ENCODE measurements around the gene HIPK2.

The HIPK2 gene

GRCh38 chr7:139777948-139778841 lies at the start of gene HIPK2:
Gene HIPK2 (minus strand): TSS chr7:139777998. CDS start chr7:139777623, 375 bp downstream.
- DNase-seq = peak; percentile 61

- no peak for DNase-seq
Measured at GRCh38 chr7:139827042-139827441, 49.2 kb upstream of the HIPK2 start.

- DNase-seq = no peak
Measured at GRCh38 chr7:139825666-139826290, 48.0 kb upstream of the HIPK2 start.

GRCh38 chr7:139823959-139824521 lies 46.2 kb upstream of the HIPK2 start:
- no peak for DNase-seq

GRCh38 chr7:139822855-139823254 lies 45.1 kb upstream of the HIPK2 start:
- DNase-seq = no peak

- no peak for DNase-seq
Measured at GRCh38 chr7:139821349-139822105, 43.7 kb upstream of the HIPK2 start.

- no peak for DNase-seq
Measured at GRCh38 chr7:139820089-139820488, 42.3 kb upstream of the HIPK2 start.

- no peak for DNase-seq
Measured at GRCh38 chr7:139817249-139817648, 39.5 kb upstream of the HIPK2 start.

- no peak for DNase-seq
Measured at GRCh38 chr7:139813689-139814088, 35.9 kb upstream of the HIPK2 start.

GRCh38 chr7:139813151-139813550 lies 35.4 kb upstream of the HIPK2 start:
- DNase-seq = no peak

GRCh38 chr7:139811066-139811465 lies 33.3 kb upstream of the HIPK2 start:
- DNase-seq = no peak

- DNase-seq = no peak
Measured at GRCh38 chr7:139808846-139809442, 31.1 kb upstream of the HIPK2 start.

- DNase-seq = no peak
Measured at GRCh38 chr7:139808427-139808826, 30.6 kb upstream of the HIPK2 start.

- DNase-seq = no peak
Measured at GRCh38 chr7:139807009-139807408, 29.2 kb upstream of the HIPK2 start.

- DNase-seq = no peak
Measured at GRCh38 chr7:139804571-139804970, 26.8 kb upstream of the HIPK2 start.

- DNase-seq = no peak
Measured at GRCh38 chr7:139799586-139799985, 21.8 kb upstream of the HIPK2 start.

- DNase-seq = no peak
Measured at GRCh38 chr7:139798892-139799291, 21.1 kb upstream of the HIPK2 start.

- DNase-seq = no peak
Measured at GRCh38 chr7:139798221-139798620, 20.4 kb upstream of the HIPK2 start.

GRCh38 chr7:139797607-139798006 lies 19.8 kb upstream of the HIPK2 start:
- DNase-seq = no peak

GRCh38 chr7:139791316-139791715 lies 13.5 kb upstream of the HIPK2 start:
- no peak for DNase-seq

- DNase-seq = no peak
Measured at GRCh38 chr7:139784648-139785047, 6.8 kb upstream of the HIPK2 start.

- DNase-seq = no peak
Measured at GRCh38 chr7:139783647-139784385, 6.0 kb upstream of the HIPK2 start.

All from NCI-H1105 (cell line).